C4-2B (cell line): Measurements from ENCODE around the gene NRTN.
"Not testable (repeated sequence)": the region's sequence is repeated elsewhere in the genome, so short reads cannot be mapped to it uniquely, and the experiment has no call there.

ENCODE experiments used
- H3K27ac ChIP-seq: fragments of 450-650 bp; 2 replicates; pipeline ENCODE4 v1.5.1; 2017
- CTCF ChIP-seq: fragments of 450-650 bp; conservative IDR thresholded peaks from 2 replicates; pipeline ENCODE4 v1.5.1; 2017; ENCODE audit warnings: mild to moderate bottlenecking
- ZFX ChIP-seq: fragments of 450-650 bp; IDR thresholded peaks from 2 replicates; pipeline ENCODE4 v1.6.1; 2017

The NRTN gene

DNA sequence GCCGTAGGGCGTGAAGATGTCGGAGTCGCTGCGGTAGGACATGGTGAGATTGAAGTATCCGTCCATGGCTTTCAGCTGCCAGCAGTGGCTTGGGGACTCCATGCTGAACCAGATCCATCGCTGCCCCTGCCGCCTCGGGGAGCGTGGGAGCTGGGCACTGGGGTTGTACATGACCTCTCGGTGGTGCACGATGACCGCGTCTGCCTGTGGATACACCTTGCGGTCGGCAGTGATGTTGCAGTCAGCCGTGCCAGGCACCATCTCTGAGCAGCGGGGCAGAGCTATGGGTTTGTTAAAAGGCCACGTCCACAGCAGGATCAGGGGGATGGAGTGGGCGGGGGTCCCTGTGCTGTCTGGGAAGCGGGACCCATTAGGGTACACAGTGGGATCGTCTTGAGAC, 27.2 kb downstream of the NRTN start:
- no peak overlapping the region for H3K27ac ChIP-seq
- TF ChIP-seq CTCF (no peak), ZFX (no peak)

DNA sequence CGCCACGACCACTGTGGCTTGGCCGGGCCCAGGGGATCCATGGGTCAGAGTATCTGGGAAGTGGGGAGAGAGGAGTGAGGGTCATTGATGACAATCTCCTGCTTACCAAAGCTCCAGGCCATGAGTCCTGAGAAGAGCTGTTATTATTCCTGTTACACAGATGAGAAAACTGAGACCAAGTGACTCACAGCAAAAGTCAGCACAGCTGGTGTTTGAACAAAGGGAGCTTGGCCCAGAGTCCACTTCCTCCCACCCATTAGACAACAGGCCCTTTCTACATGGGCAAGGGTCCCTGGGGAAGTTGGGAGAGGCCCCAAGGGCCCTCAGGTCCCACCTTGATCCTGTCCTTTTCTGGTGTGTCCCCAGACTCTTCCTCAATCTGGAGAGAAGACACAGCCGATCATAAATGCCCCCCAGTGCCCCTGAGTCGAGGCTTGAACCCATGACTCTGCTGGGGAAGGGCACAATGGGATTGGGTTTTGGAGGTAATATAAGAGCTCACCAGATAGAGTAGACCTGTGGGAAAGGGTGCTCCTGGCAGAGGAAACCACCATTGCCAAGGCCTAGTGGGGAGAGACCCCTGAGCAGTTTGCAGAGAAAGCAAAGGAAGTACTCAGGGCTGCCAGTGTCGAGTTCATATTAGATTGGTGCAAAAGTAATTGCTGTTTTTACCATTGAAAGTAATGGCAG, 27.8 kb downstream of the NRTN start:
- no peak for TF ChIP-seq CTCF
- TF ChIP-seq ZFX = no peak
- no peak overlapping the region for H3K27ac ChIP-seq

DNA sequence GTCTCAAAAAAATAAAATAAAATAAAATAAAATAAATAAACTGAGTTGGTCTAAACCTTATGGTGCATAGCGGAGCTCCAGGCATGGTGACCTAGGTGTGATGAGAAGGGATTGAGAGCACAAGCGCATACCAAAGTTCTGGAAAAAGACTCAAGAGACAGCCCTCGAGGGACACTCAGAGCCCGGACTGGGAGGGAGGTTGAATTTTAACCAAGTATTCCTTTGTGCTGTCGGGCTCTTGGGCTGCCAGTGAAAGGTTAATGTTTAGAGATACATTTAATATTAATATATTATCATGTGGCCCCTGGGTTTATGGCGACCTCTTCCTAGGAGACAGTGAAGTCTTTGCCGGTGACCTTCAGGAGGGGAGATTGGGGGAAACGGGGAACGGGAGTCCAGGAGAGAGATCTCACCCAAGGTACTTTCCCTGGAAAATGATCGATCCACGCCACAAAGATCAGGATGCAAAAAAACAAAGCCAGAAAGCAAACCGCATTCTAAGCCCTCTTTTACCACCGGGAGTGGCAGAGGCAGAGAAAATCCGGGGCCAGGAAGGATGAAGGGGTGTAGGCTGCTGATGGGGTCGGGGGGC, 33.0 kb downstream of the NRTN start:
- no peak for TF ChIP-seq CTCF
- TF ChIP-seq ZFX = no peak
- H3K27ac ChIP-seq = no peak overlapping the region

- H3K27ac ChIP-seq = no peak overlapping the region
- TF ChIP-seq ZFX (no peak), CTCF (no peak)
Measured at GRCh38 chr19:5838353-5839064, 33.6 kb downstream of the NRTN start.

DNA sequence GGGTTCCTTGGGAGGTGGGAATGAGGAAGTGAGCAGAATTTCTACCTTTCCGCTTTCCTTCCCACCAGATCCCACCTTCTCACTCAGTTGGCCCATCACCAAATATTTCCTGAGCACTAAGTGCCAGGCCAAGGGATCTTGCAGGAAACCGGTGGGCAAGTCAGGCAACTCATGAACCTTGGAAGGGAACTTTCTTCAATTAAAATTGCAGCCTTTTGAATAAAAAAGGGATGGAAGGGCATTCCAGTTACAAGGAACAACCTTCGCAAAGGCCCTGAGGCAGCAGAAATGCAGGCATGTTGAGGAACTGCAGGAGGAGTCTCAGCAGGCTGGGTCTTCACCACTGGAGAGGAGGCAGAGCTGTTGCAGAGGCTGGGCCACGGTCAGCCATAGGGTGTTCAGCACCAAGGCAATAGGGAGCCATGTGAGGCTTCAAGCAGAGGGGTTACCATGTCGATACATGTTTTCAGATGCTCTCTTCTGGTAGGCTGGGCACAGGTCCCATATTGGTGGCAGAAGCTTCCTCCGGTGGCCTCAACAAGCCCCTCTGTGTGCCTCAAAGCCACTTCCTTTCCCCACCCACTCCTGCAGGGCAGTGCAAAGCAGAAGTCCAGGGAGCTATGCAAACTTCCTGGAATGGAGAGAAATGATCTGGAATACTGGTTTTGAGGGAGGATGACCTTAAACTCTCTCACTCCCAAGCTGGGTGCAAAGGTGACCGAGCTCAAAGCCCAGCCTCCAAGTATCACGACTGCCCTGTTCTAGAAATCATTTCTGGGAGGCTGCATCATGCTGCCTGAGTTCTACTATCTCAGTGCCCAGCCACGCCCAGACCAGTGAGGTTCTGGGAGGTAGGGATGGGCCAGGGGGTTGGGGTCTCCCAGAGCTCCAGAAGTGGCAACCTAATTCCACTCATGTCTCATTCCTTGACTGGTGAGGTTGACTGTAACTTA, 34.5 kb downstream of the NRTN start, which contains the start of gene FUT6:
FUT6 (minus strand) TSS at position 638 of the 953 bp plus-strand sequence. CDS start 7,135 bp downstream, outside the sequence.
- no peak for TF ChIP-seq ZFX
- no peak for TF ChIP-seq CTCF
- H3K27ac ChIP-seq = no peak within 1 kb of the TSS

DNA sequence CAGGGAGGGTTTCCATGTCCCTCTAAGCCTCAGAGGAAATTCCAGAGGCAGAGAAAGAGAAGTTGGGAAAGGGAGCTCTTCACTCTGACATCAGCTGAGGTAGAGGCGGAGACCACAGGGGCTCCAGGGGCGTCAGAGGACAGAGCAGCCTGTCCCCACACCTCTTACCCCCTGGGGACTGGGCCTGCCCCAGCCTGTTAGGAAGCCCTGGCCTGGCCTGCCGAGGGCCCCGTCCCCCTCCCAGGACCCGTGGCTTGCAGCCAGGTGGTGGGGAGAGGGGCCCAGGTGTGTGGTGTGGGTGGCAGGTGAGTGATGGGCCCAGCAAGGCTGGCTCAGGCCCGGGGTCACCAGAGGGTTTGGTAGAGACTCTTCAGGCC, 36.9 kb downstream of the NRTN start:
- H3K27ac ChIP-seq = not testable (repeated sequence)

GRCh38 chr19:5843295-5843927, 38.5 kb downstream of the NRTN start:
- H3K27ac ChIP-seq = no peak overlapping the region
- no peak for TF ChIP-seq ZFX
- no peak for TF ChIP-seq CTCF
